ENCODE results near the gene CEP135.
A peak's percentile ranks its signal among the peaks of the same experiment; 100 is the strongest.
"Not testable (repeated sequence)": the region's sequence is repeated elsewhere in the genome, so short reads cannot be mapped to it uniquely, and the experiment has no call there.

CEP135 gene

GRCh38 chr4:56051029-56051709, 102.4 kb downstream of the CEP135 start:
- H3K4me1 ChIP-seq (ENCODE audit: insufficient read depth, low read length), result peaks cover 26% of the 10 kb centered on the region
- no peaks in the 10 kb centered on the region for H3K9me3 ChIP-seq (ENCODE audit: low read length)
- H3K27me3 ChIP-seq (ENCODE audit: insufficient read depth, low read length), result no peaks in the 10 kb centered on the region
- H3K36me3 ChIP-seq (ENCODE audit: insufficient read depth, low read length), result peaks cover 3% of the 10 kb centered on the region
- no peak overlapping the region for H2AFZ ChIP-seq (ENCODE audit: low read depth, low read length)
- H3K4me3 ChIP-seq (ENCODE audit: low read length), result peak overlapping the region; percentile 100

GRCh38 chr4:56051710-56052075, 102.9 kb downstream of the CEP135 start:
- H3K4me1 ChIP-seq (ENCODE audit: insufficient read depth, low read length), result peaks cover 30% of the 10 kb centered on the region
- peaks cover 3% of the 10 kb centered on the region for H3K36me3 ChIP-seq (ENCODE audit: insufficient read depth, low read length)
- no peaks in the 10 kb centered on the region for H3K27me3 ChIP-seq (ENCODE audit: insufficient read depth, low read length)
- no peak overlapping the region for H2AFZ ChIP-seq (ENCODE audit: low read depth, low read length)
- H3K9me3 ChIP-seq (ENCODE audit: low read length), result no peaks in the 10 kb centered on the region
- no peak overlapping the region for H3K4me3 ChIP-seq (ENCODE audit: low read length)

GRCh38 chr4:56052481-56052880, 103.7 kb downstream of the CEP135 start:
- Histone ChIP-seq H3K9me3 (ENCODE audit: low read length) (no peaks in the 10 kb centered on the region), H3K4me3 (ENCODE audit: low read length) (no peak overlapping the region), H2AFZ (ENCODE audit: low read depth, low read length) (no peak overlapping the region), H3K27me3 (ENCODE audit: insufficient read depth, low read length) (no peaks in the 10 kb centered on the region), H3K4me1 (ENCODE audit: insufficient read depth, low read length) (peaks cover 30% of the 10 kb centered on the region), H3K36me3 (ENCODE audit: insufficient read depth, low read length) (peaks cover 3% of the 10 kb centered on the region)

GRCh38 chr4:56052966-56053365, 104.2 kb downstream of the CEP135 start:
- Histone ChIP-seq H3K4me3 (ENCODE audit: low read length) (no peak overlapping the region), H2AFZ (ENCODE audit: low read depth, low read length) (no peak overlapping the region)

GRCh38 chr4:56055027-56055977, 106.6 kb downstream of the CEP135 start:
- Histone ChIP-seq H3K4me1 (ENCODE audit: insufficient read depth, low read length) (peaks cover 30% of the 10 kb centered on the region), H3K36me3 (ENCODE audit: insufficient read depth, low read length) (peaks cover 13% of the 10 kb centered on the region), H2AFZ (ENCODE audit: low read depth, low read length) (no peak overlapping the region), H3K27me3 (ENCODE audit: insufficient read depth, low read length) (no peaks in the 10 kb centered on the region), H3K4me3 (ENCODE audit: low read length) (no peak overlapping the region), H3K9me3 (ENCODE audit: low read length) (no peaks in the 10 kb centered on the region)

More at GRCh38 chr4:56052966-56053365, 104.2 kb downstream of the CEP135 start:
- Histone ChIP-seq H3K27me3 (ENCODE audit: insufficient read depth, low read length) (no peaks in the 10 kb centered on the region), H3K9me3 (ENCODE audit: low read length) (no peaks in the 10 kb centered on the region), H3K4me1 (ENCODE audit: insufficient read depth, low read length) (peaks cover 30% of the 10 kb centered on the region), H3K36me3 (ENCODE audit: insufficient read depth, low read length) (peaks cover 3% of the 10 kb centered on the region)

GRCh38 chr4:56055991-56056390, 107.2 kb downstream of the CEP135 start:
- Histone ChIP-seq H3K36me3 (ENCODE audit: insufficient read depth, low read length) (peaks cover 15% of the 10 kb centered on the region), H3K27me3 (ENCODE audit: insufficient read depth, low read length) (no peaks in the 10 kb centered on the region), H3K9me3 (ENCODE audit: low read length) (no peaks in the 10 kb centered on the region), H2AFZ (ENCODE audit: low read depth, low read length) (no peak overlapping the region), H3K4me3 (ENCODE audit: low read length) (no peak overlapping the region), H3K4me1 (ENCODE audit: insufficient read depth, low read length) (peaks cover 30% of the 10 kb centered on the region)

- Histone ChIP-seq H3K27me3 (ENCODE audit: insufficient read depth, low read length) (no peaks in the 10 kb centered on the region), H3K9me3 (ENCODE audit: low read length) (no peaks in the 10 kb centered on the region), H3K36me3 (ENCODE audit: insufficient read depth, low read length) (peaks cover 31% of the 10 kb centered on the region), H3K4me1 (ENCODE audit: insufficient read depth, low read length) (peaks cover 20% of the 10 kb centered on the region), H2AFZ (ENCODE audit: low read depth, low read length) (no peak overlapping the region), H3K4me3 (ENCODE audit: low read length) (no peak overlapping the region)
These were observed 109.8 kb downstream of the CEP135 start for GRCh38 chr4:56058555-56058954.

- Histone ChIP-seq H3K4me3 (ENCODE audit: low read length) (no peak overlapping the region), H3K27me3 (ENCODE audit: insufficient read depth, low read length) (no peaks in the 10 kb centered on the region), H2AFZ (ENCODE audit: low read depth, low read length) (no peak overlapping the region), H3K4me1 (ENCODE audit: insufficient read depth, low read length) (peaks cover 15% of the 10 kb centered on the region), H3K9me3 (ENCODE audit: low read length) (peaks cover 6% of the 10 kb centered on the region), H3K36me3 (ENCODE audit: insufficient read depth, low read length) (peaks cover 38% of the 10 kb centered on the region)
These were observed 111.3 kb downstream of the CEP135 start for GRCh38 chr4:56060036-56060435.

- Histone ChIP-seq H3K27me3 (ENCODE audit: insufficient read depth, low read length) (no peaks in the 10 kb centered on the region), H3K4me3 (ENCODE audit: low read length) (no peak overlapping the region), H3K9me3 (ENCODE audit: low read length) (peaks cover 9% of the 10 kb centered on the region), H3K36me3 (ENCODE audit: insufficient read depth, low read length) (peaks cover 40% of the 10 kb centered on the region), H3K4me1 (ENCODE audit: insufficient read depth, low read length) (no peaks in the 10 kb centered on the region), H2AFZ (ENCODE audit: low read depth, low read length) (no peak overlapping the region)
These were observed 113.4 kb downstream of the CEP135 start for GRCh38 chr4:56062106-56062505.

GRCh38 chr4:56062526-56063145, 113.9 kb downstream of the CEP135 start:
- H3K4me1 ChIP-seq (ENCODE audit: insufficient read depth, low read length), result no peaks in the 10 kb centered on the region
- H3K4me3 ChIP-seq (ENCODE audit: low read length), result no peak overlapping the region
- H2AFZ ChIP-seq (ENCODE audit: low read depth, low read length), result no peak overlapping the region
- H3K36me3 ChIP-seq (ENCODE audit: insufficient read depth, low read length), result peaks cover 40% of the 10 kb centered on the region
- no peaks in the 10 kb centered on the region for H3K27me3 ChIP-seq (ENCODE audit: insufficient read depth, low read length)
- peaks cover 9% of the 10 kb centered on the region for H3K9me3 ChIP-seq (ENCODE audit: low read length)

GRCh38 chr4:56066493-56066892, 117.7 kb downstream of the CEP135 start:
- Histone ChIP-seq H3K4me3 (ENCODE audit: low read length) (no peak overlapping the region), H3K4me1 (ENCODE audit: insufficient read depth, low read length) (no peaks in the 10 kb centered on the region), H2AFZ (ENCODE audit: low read depth, low read length) (no peak overlapping the region), H3K9me3 (ENCODE audit: low read length) (peaks cover 23% of the 10 kb centered on the region), H3K36me3 (ENCODE audit: insufficient read depth, low read length) (peaks cover 29% of the 10 kb centered on the region), H3K27me3 (ENCODE audit: insufficient read depth, low read length) (no peaks in the 10 kb centered on the region)

GRCh38 chr4:56067826-56068225, 119.1 kb downstream of the CEP135 start:
- H3K4me1 ChIP-seq (ENCODE audit: insufficient read depth, low read length), result no peaks in the 10 kb centered on the region
- peaks cover 23% of the 10 kb centered on the region for H3K9me3 ChIP-seq (ENCODE audit: low read length)
- no peak overlapping the region for H3K4me3 ChIP-seq (ENCODE audit: low read length)
- peaks cover 22% of the 10 kb centered on the region for H3K36me3 ChIP-seq (ENCODE audit: insufficient read depth, low read length)
- no peak overlapping the region for H2AFZ ChIP-seq (ENCODE audit: low read depth, low read length)
- no peaks in the 10 kb centered on the region for H3K27me3 ChIP-seq (ENCODE audit: insufficient read depth, low read length)

- H3K4me3 ChIP-seq (ENCODE audit: low read length); H3K36me3 ChIP-seq (ENCODE audit: insufficient read depth, low read length): not testable (repeated sequence)
- peaks cover 14% of the 10 kb centered on the region for H3K9me3 ChIP-seq (ENCODE audit: low read length)
These were observed 124.0 kb downstream of the CEP135 start for GRCh38 chr4:56072730-56073129.

More at GRCh38 chr4:56072730-56073129, 124.0 kb downstream of the CEP135 start:
- H2AFZ ChIP-seq (ENCODE audit: low read depth, low read length); H3K27me3 ChIP-seq (ENCODE audit: insufficient read depth, low read length); H3K4me1 ChIP-seq (ENCODE audit: insufficient read depth, low read length): not testable (repeated sequence)
